Diencephalon (tissue), 1 donor: ENCODE measurements around the gene SLCO1C1. TPM values are rescaled to one million over a fixed set of nuclear protein-coding genes. Genes with fewer than 3 reads are reported as not detected.

Source experiments
- total RNA-seq: library from RNA; depleted of rRNA; stranded (reverse); fragments of >200 nt; gene quantifications from one replicate; pipeline ENCODE4 v1.2.3, GENCODE V29; 2014

SLCO1C1 gene
- total RNA-seq = 21.5 TPM

GRCh38 chr12:20695232-20695631 lies at the start of gene SLCO1C1:
Gene SLCO1C1 (plus strand): TSS chr12:20695332. CDS start chr12:20699577, 4,245 bp downstream.

Other genes starting within 250 kb of the SLCO1C1 start
- gene SLCO1B3, start 115.4 kb downstream of the SLCO1C1 start, total RNA-seq = 0.46 TPM